Neural crest cell (in vitro differentiated cells): Measurements from ENCODE around the gene GFOD1. TPM values are rescaled to one million over a fixed set of nuclear protein-coding genes. Genes with fewer than 3 reads are reported as not detected.

Experiments used
- DNase-seq: peaks from one replicate; pipeline ENCODE4 v3.0.0; 2021; ENCODE audit warnings: low read depth, mixed read lengths, low spot score
- H3K27ac Mint-ChIP-seq: one replicate; pipeline ENCODE4 v1.8.0; 2021; ENCODE audit warnings: mild to moderate bottlenecking, mixed read lengths; ENCODE audit not compliant: unreplicated experiment
- H3K27me3 Mint-ChIP-seq: 2 replicates; pipeline ENCODE4 v1.8.0; 2021; ENCODE audit warnings: low read depth, mild to moderate bottlenecking, mixed read lengths
- H3K36me3 Mint-ChIP-seq: 2 replicates; pipeline ENCODE4 v1.8.0; 2021; ENCODE audit warnings: low read depth, mild to moderate bottlenecking, mixed read lengths
- H3K4me1 Mint-ChIP-seq: 2 replicates; pipeline ENCODE4 v1.8.0; 2021; ENCODE audit warnings: mixed read lengths
- H3K4me3 Mint-ChIP-seq: one replicate; pipeline ENCODE4 v1.8.0; 2021; ENCODE audit warnings: mild to moderate bottlenecking, mixed read lengths
- H3K9me3 Mint-ChIP-seq: 2 replicates; pipeline ENCODE4 v1.8.0; 2021; ENCODE audit warnings: mixed read lengths
- CTCF ChIP-seq: fragments of 200-600 bp; sonication (generic); conservative IDR thresholded peaks from 2 replicates; pipeline ENCODE4 v1.5.0; 2021; ENCODE audit warnings: antibody characterized with exemption, mild to moderate bottlenecking
- total RNA-seq: library from RNA; stranded (reverse); gene quantifications from 2 replicates; pipeline ENCODE4 v1.2.1, GENCODE V29; 2021

GFOD1 gene
- total RNA-seq, 1 donor from 2014 or later = 2.2 TPM

- Mint-ChIP-seq H3K4me1 (peaks cover 30% of the 10 kb centered on the region), H3K9me3 (no peaks in the 10 kb centered on the region), H3K27ac (no peak overlapping the region), H3K36me3 (no peaks in the 10 kb centered on the region), H3K27me3 (peaks cover 51% of the 10 kb centered on the region), H3K4me3 (peak overlapping the region; percentile 47)
- DNase-seq = no peak
- TF ChIP-seq CTCF = no peak
Measured at GRCh38 chr6:13484138-13484708, 3.2 kb downstream of the GFOD1 start.

- no peaks in the 10 kb centered on the region for H3K36me3 Mint-ChIP-seq
- no peak overlapping the region for H3K4me3 Mint-ChIP-seq
Measured at GRCh38 chr6:13480631-13481501, 6.5 kb downstream of the GFOD1 start.

GRCh38 chr6:13479971-13480434 is 7.4 kb downstream of the GFOD1 start:
- H3K27ac Mint-ChIP-seq = no peak overlapping the region
- peaks cover 20% of the 10 kb centered on the region for H3K27me3 Mint-ChIP-seq
- no peak overlapping the region for H3K4me3 Mint-ChIP-seq
- peaks cover under 1% of the 10 kb centered on the region for H3K4me1 Mint-ChIP-seq
- DNase-seq = no peak
- no peaks in the 10 kb centered on the region for H3K36me3 Mint-ChIP-seq
- no peak for TF ChIP-seq CTCF
- no peaks in the 10 kb centered on the region for H3K9me3 Mint-ChIP-seq

More at GRCh38 chr6:13480631-13481501, 6.5 kb downstream of the GFOD1 start:
- no peak for DNase-seq
- no peak for TF ChIP-seq CTCF
- H3K27ac Mint-ChIP-seq = no peak overlapping the region
- H3K4me1 Mint-ChIP-seq = peaks cover 9% of the 10 kb centered on the region
- peaks cover 28% of the 10 kb centered on the region for H3K27me3 Mint-ChIP-seq
- H3K9me3 Mint-ChIP-seq = no peaks in the 10 kb centered on the region

GRCh38 chr6:13479206-13479800 is 8.1 kb downstream of the GFOD1 start:
- H3K9me3 Mint-ChIP-seq = no peaks in the 10 kb centered on the region
- H3K36me3 Mint-ChIP-seq = no peaks in the 10 kb centered on the region
- H3K4me1 Mint-ChIP-seq = no peaks in the 10 kb centered on the region
- no peak overlapping the region for H3K27ac Mint-ChIP-seq
- no peak overlapping the region for H3K4me3 Mint-ChIP-seq
- no peak for DNase-seq
- peaks cover 13% of the 10 kb centered on the region for H3K27me3 Mint-ChIP-seq
- no peak for TF ChIP-seq CTCF

- H3K27me3 Mint-ChIP-seq = peaks cover 5% of the 10 kb centered on the region
- no peak overlapping the region for H3K4me3 Mint-ChIP-seq
- H3K9me3 Mint-ChIP-seq = no peaks in the 10 kb centered on the region
- no peaks in the 10 kb centered on the region for H3K36me3 Mint-ChIP-seq
- no peak for DNase-seq
- no peak overlapping the region for H3K27ac Mint-ChIP-seq
- no peaks in the 10 kb centered on the region for H3K4me1 Mint-ChIP-seq
- TF ChIP-seq CTCF = no peak
Measured at GRCh38 chr6:13478525-13478966, 8.9 kb downstream of the GFOD1 start.
